Cardiac fibroblast (primary cell): ENCODE measurements around the gene PAIP2.
A peak's percentile ranks its signal among the peaks of the same experiment; 100 is the strongest.

ENCODE experiments used
- DNase-seq, 2 donors: peaks; one replicate each; pipeline versions ENCODE4 v3.0.0 to v3.0.0-alpha.2; 2010; ENCODE audit warnings: low read depth in 2 of 2
- H3K4me3 ChIP-seq, 2 donors: replicated peaks in 1 of 2; 1 replicate in 1 of 2; 2 replicates in 1 of 2; pipeline ENCODE4 v1.5.1; 2011; ENCODE audit warnings: low read depth in 2 of 2, low read length in 2 of 2, mild to moderate bottlenecking in 2 of 2, moderate library complexity in 1 of 2
- CTCF ChIP-seq: IDR thresholded peaks from one replicate; pipeline ENCODE4 v1.5.1; 2011; ENCODE audit warnings: low read depth, mild to moderate bottlenecking, low read length, inconsistent platforms

Gene PAIP2

GRCh38 chr5:139388198-139388821 lies 46.7 kb downstream of the PAIP2 start:
- no peak overlapping the region for H3K4me3 ChIP-seq
- no peak for TF ChIP-seq CTCF
- peak; percentile 21 to 61 for DNase-seq

GRCh38 chr5:139389701-139390638 lies 48.3 kb downstream of the PAIP2 start, which contains the start of gene MZB1:
Gene MZB1, minus strand, starts transcription at chr5:139389913. Its CDS starts 57 bp downstream, at chr5:139389856.
- H3K4me3 ChIP-seq: no peak within 1 kb of the TSS
- DNase-seq: no peak

GRCh38 chr5:139390639-139391569 lies 49.2 kb downstream of the PAIP2 start:
- no peak for DNase-seq
- no peak for TF ChIP-seq CTCF
- H3K4me3 ChIP-seq: no peak overlapping the region

More at GRCh38 chr5:139389701-139390638, 48.3 kb downstream of the PAIP2 start, which contains the start of gene MZB1:
- TF ChIP-seq CTCF: no peak

GRCh38 chr5:139391570-139392323 lies 50.1 kb downstream of the PAIP2 start:
- TF ChIP-seq CTCF: no peak
- DNase-seq: peak in 1 of 2 donors; percentile 16
- no peak overlapping the region for H3K4me3 ChIP-seq

GRCh38 chr5:139392324-139392677 lies 50.6 kb downstream of the PAIP2 start:
- no peak for DNase-seq
- no peak overlapping the region for H3K4me3 ChIP-seq
- TF ChIP-seq CTCF: no peak
